Panc1 (cell line): Measurements from ENCODE around the gene MYO19. TPM values are rescaled to one million over a fixed set of nuclear protein-coding genes. Genes with fewer than 3 reads are reported as not detected.

Experiments used
- ATAC-seq: fragments of 200-7000 bp; cut with Tn5 transposase; 2 replicates; pipeline ENCODE4 v1.9.1; 2020; ENCODE audit warnings: mild to moderate bottlenecking, moderate library complexity
- BruUV-seq: library from RNA; stranded (reverse); fragments of 400-500 nt; replicated peaks from 2 replicates; lab custom pipeline; 2021; lab: Mats Ljungman, UMichigan
- CTCF ChIA-PET: fragments of 300-600 bp; sonication (Branson Sonifier 250); formaldehyde crosslinking; loops from one replicate; lab custom pipeline; 2022; ENCODE audit warnings: antibody characterized with exemption; lab: Charles Lee
- POLR2A ChIA-PET: fragments of 300-600 bp; sonication (Branson Sonifier 250); formaldehyde crosslinking; loops from one replicate; lab custom pipeline; 2022; ENCODE audit warnings: antibody characterized with exemption; lab: Charles Lee
- DNase-seq: peaks from one replicate; pipeline ENCODE4 v3.0.0-alpha.2; 2010; ENCODE audit warnings: low read depth, low spot score
- H3K27ac ChIP-seq: 2 replicates; pipeline ENCODE4 v1.5.1; 2011; ENCODE audit warnings: mild to moderate bottlenecking, low read length, inconsistent platforms
- H3K27me3 ChIP-seq: fragments of 200-500 bp; sonication (Bioruptor generic); 2 replicates; pipeline ENCODE4 v1.6.0; 2014; ENCODE audit warnings: low read length, inconsistent platforms; ENCODE audit not compliant: control insufficient read depth, insufficient read depth
- H3K36me3 ChIP-seq: fragments of 200-500 bp; sonication (Bioruptor generic); 2 replicates; pipeline ENCODE4 v1.5.1; 2014; ENCODE audit warnings: inconsistent platforms, mild to moderate bottlenecking, low read length, moderate library complexity; ENCODE audit not compliant: control insufficient read depth, insufficient read depth
- H3K4me1 ChIP-seq: 2 replicates; pipeline ENCODE4 v1.5.1; 2011; ENCODE audit warnings: inconsistent platforms, mild to moderate bottlenecking, low read length, moderate library complexity; ENCODE audit not compliant: control insufficient read depth, insufficient read depth
- H3K4me3 ChIP-seq, 2 experiments: 2 replicates each; pipeline ENCODE4 v1.5.1; 2011 to 2012; ENCODE audit warnings: low read depth in 2 of 2, low read length in 2 of 2, mild to moderate bottlenecking in 2 of 2, inconsistent platforms in 1 of 2, moderate library complexity in 1 of 2
- H3K9me3 ChIP-seq: fragments of 200-500 bp; sonication (Bioruptor generic); 2 replicates; pipeline ENCODE4 v1.5.1; 2014; ENCODE audit warnings: low read depth, mild to moderate bottlenecking, inconsistent platforms, low read length, moderate library complexity; ENCODE audit not compliant: control insufficient read depth, insufficient read depth
- POLR2AphosphoS5 ChIP-seq: IDR thresholded peaks from 2 replicates; pipeline ENCODE4 v1.6.1; 2012; ENCODE audit warnings: mild to moderate bottlenecking, low read depth, low read length, moderate library complexity
- SIN3A ChIP-seq: IDR thresholded peaks from 2 replicates; pipeline ENCODE4 v1.6.1; 2012; ENCODE audit warnings: low read depth, mild to moderate bottlenecking, low read length, moderate library complexity, borderline replicate concordance; ENCODE audit not compliant: insufficient read depth
- TCF7L2 ChIP-seq: IDR thresholded peaks from 2 replicates; pipeline ENCODE4 v1.6.1; 2011; ENCODE audit warnings: mild to moderate bottlenecking, low read depth, low read length, inconsistent platforms
- in situ Hi-C: cut with HindIII; loops from 2 replicates; pipeline ENCODE4 v1.10.0; 2016; ENCODE audit warnings: low sequenced_read_pairs, low pct_unique_long_range_greater_than_20kb
- intact Hi-C: fragments of 100-400 bp; cut with micrococcal nuclease; formaldehyde crosslinking; loops from one replicate; pipeline ENCODE4 v1.10.0; 2022; ENCODE audit not compliant: unreplicated experiment
- total RNA-seq: library from RNA; stranded (reverse); gene quantifications from one replicate; pipeline ENCODE4 v1.2.1, GENCODE V29; 2021; ENCODE audit not compliant: unreplicated experiment
- TF ChIP-seq, protein P1 (sequence below): fragments of 450-650 bp; IDR thresholded peaks from 2 replicates; pipeline ENCODE4 v1.5.1; 2017; ENCODE audit warnings: mild to moderate bottlenecking
- TF ChIP-seq, protein P2 (sequence below), 2 experiments: IDR thresholded peaks; 2 replicates each; pipeline ENCODE4 v1.6.1; 2011 to 2012; ENCODE audit warnings: low read depth in 2 of 2, control low read depth in 1 of 2, low read length in 1 of 2, mild to moderate bottlenecking in 1 of 2, moderate library complexity in 1 of 2; ENCODE audit not compliant: insufficient read depth in 1 of 2

Gene MYO19
- total RNA-seq, 1 experiment from 2014 or later = 88.0 TPM

DNA sequence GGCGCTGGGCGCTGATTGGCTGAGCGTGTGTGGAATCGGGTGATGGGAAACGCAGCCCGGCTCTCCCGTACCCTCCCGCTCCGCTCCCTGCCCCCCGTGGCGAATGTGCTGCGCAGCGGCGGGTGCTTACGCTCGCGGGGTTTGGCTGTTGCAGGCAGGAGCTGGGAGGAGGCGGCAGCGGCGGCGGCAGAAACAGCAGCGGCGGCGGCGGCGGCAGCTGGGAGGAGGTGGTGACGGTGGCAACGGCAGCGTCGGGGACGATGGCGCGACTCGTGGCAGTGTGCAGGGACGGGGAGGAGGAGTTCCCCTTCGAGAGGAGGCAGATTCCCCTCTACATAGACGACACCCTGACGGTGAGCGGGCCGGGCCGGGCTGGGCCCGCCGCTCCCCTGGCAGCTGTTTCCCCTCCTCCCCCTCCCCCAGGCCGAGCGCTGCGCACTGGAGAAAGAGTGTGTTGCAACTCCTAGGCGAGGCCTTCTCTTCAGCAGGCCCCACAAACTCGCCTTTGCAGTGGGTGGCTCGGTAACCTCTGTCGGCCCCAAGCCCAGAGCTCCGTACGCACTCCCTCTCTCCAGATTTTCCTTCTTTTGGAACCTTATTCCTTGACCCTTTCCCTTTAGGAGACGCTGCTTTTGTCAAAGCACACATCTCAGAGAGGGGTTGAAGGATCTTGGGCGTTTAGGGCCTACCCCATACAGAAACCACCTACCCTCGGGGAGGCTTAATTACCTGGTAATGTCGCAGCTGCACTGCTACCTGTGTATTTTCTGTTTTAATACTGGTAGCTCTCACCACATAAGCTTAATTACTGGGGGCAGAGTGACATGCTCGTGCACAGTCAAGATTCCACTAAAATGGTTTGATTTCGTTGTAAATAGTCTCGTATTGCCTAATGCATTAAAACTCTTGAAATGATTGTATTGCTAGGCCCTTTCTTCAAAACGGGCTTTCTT, 11.1 kb upstream of the MYO19 start:
- Histone ChIP-seq H3K27me3 (no peaks in the 10 kb centered on the region), H3K4me1 (peaks cover 10% of the 10 kb centered on the region), H3K9me3 (no peaks in the 10 kb centered on the region), H3K27ac (peak overlapping the region; percentile 89), H3K4me3 (peak overlapping the region; percentile 77 to 90), H3K36me3 (peaks cover 9% of the 10 kb centered on the region)
- ChIA-PET CTCF (no interaction called here), POLR2A (interaction anchor here (0.8 kb wide), 1 partner anchor 571 kb away, joined by 3 read pairs; no protein-coding TSS in a partner anchor)
- DNase-seq (peak; percentile 43), ATAC-seq (peak; percentile 90)
- no TSS peak for BruUV-seq
- in situ Hi-C loops (no loop called here), intact Hi-C loops (no loop called here)
- TF ChIP-seq TCF7L2 (no peak), POLR2AphosphoS5 (no peak), SIN3A (peak; percentile 85; the same call in 1 of the 2 replicates)
- TF ChIP-seq, protein P1, sequence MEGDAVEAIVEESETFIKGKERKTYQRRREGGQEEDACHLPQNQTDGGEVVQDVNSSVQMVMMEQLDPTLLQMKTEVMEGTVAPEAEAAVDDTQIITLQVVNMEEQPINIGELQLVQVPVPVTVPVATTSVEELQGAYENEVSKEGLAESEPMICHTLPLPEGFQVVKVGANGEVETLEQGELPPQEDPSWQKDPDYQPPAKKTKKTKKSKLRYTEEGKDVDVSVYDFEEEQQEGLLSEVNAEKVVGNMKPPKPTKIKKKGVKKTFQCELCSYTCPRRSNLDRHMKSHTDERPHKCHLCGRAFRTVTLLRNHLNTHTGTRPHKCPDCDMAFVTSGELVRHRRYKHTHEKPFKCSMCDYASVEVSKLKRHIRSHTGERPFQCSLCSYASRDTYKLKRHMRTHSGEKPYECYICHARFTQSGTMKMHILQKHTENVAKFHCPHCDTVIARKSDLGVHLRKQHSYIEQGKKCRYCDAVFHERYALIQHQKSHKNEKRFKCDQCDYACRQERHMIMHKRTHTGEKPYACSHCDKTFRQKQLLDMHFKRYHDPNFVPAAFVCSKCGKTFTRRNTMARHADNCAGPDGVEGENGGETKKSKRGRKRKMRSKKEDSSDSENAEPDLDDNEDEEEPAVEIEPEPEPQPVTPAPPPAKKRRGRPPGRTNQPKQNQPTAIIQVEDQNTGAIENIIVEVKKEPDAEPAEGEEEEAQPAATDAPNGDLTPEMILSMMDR = no peak
- TF ChIP-seq, protein P2, sequence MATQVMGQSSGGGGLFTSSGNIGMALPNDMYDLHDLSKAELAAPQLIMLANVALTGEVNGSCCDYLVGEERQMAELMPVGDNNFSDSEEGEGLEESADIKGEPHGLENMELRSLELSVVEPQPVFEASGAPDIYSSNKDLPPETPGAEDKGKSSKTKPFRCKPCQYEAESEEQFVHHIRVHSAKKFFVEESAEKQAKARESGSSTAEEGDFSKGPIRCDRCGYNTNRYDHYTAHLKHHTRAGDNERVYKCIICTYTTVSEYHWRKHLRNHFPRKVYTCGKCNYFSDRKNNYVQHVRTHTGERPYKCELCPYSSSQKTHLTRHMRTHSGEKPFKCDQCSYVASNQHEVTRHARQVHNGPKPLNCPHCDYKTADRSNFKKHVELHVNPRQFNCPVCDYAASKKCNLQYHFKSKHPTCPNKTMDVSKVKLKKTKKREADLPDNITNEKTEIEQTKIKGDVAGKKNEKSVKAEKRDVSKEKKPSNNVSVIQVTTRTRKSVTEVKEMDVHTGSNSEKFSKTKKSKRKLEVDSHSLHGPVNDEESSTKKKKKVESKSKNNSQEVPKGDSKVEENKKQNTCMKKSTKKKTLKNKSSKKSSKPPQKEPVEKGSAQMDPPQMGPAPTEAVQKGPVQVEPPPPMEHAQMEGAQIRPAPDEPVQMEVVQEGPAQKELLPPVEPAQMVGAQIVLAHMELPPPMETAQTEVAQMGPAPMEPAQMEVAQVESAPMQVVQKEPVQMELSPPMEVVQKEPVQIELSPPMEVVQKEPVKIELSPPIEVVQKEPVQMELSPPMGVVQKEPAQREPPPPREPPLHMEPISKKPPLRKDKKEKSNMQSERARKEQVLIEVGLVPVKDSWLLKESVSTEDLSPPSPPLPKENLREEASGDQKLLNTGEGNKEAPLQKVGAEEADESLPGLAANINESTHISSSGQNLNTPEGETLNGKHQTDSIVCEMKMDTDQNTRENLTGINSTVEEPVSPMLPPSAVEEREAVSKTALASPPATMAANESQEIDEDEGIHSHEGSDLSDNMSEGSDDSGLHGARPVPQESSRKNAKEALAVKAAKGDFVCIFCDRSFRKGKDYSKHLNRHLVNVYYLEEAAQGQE (IDR thresholded peaks at IDR 0.05; ENCODE audit: insufficient read depth in 1 of 2, low read depth in 2 of 2, low read length in 1 of 2) = 0 out of 4 replicates have a peak, but pooled peaks of 1 of the 2 experiments have one; percentile 22

DNA sequence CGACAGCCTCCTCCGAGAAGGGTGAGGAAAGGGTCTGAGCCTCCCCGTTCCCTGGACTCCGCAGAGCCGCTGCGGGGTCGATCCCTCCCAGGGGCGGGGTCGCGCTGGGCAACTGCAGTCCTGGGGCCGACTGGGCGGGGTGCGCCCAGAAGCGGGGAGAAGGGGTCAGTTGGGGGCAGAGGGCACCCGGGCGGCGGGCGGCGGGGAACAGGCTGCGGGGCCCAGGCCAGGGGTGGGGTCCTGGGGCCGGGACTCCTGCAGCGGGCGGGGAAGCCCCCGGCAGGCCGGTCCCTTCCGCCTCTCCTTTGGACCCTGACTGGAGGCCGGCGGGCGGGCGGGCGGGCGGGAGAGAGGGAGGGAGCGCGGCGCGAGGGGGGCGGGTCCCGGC, 10.4 kb upstream of the MYO19 start:
- POLR2A ChIA-PET = interaction anchor here (0.8 kb wide), 1 partner anchor 572 kb away, joined by 3 read pairs; no protein-coding TSS in a partner anchor

More for the DNA sequence above, 10.4 kb upstream of the MYO19 start:
- no peaks in the 10 kb centered on the region for H3K9me3 ChIP-seq
- no peaks in the 10 kb centered on the region for H3K27me3 ChIP-seq
- H3K27ac ChIP-seq = peak overlapping the region; percentile 70; the same call in 1 of the 2 replicates
- no peak for DNase-seq
- CTCF ChIA-PET = no interaction called here
- peaks cover 10% of the 10 kb centered on the region for H3K4me1 ChIP-seq
- in situ Hi-C loops = no loop called here
- TF ChIP-seq POLR2AphosphoS5 (no peak), SIN3A (no peak)
- TF ChIP-seq, protein P1 = no peak
- peak overlapping the region; percentile 90 to 91 for H3K4me3 ChIP-seq
- ATAC-seq = peak; percentile 85
- intact Hi-C loops = no loop called here
- peaks cover 9% of the 10 kb centered on the region for H3K36me3 ChIP-seq
- no TSS peak for BruUV-seq
